Parathyroid adenoma (tissue), 2 donors: Measurements from ENCODE around the gene SUGP2.

Source experiments
- H2AFZ ChIP-seq: fragments of 300-600 bp; sonication (generic); one replicate; pipeline ENCODE4 v1.7.0; 2017; ENCODE audit warnings: antibody characterized with exemption, mild to moderate bottlenecking
- H3K27ac ChIP-seq: fragments of 300-600 bp; sonication (generic); one replicate; pipeline ENCODE4 v1.7.0; 2017
- H3K27me3 ChIP-seq: fragments of 300-600 bp; sonication (generic); one replicate; pipeline ENCODE4 v1.7.0; 2017; ENCODE audit warnings: low read length; ENCODE audit not compliant: control insufficient read depth, insufficient read depth
- H3K36me3 ChIP-seq: fragments of 300-600 bp; sonication (generic); one replicate; pipeline ENCODE4 v1.7.0; 2017; ENCODE audit warnings: low read length; ENCODE audit not compliant: control insufficient read depth, insufficient read depth
- H3K4me1 ChIP-seq: fragments of 300-600 bp; sonication (generic); one replicate; pipeline ENCODE4 v1.7.0; 2017; ENCODE audit warnings: control low read depth
- H3K4me2 ChIP-seq: fragments of 300-600 bp; sonication (generic); one replicate; pipeline ENCODE4 v1.7.0; 2017; ENCODE audit warnings: low read length
- H3K4me3 ChIP-seq: fragments of 300-600 bp; sonication (generic); one replicate; pipeline ENCODE4 v1.7.0; 2017; ENCODE audit warnings: low read depth, low read length
- H3K79me2 ChIP-seq: fragments of 300-600 bp; sonication (generic); one replicate; pipeline ENCODE4 v1.7.0; 2017; ENCODE audit warnings: control low read depth
- H3K9ac ChIP-seq: fragments of 300-600 bp; sonication (generic); one replicate; pipeline ENCODE4 v1.7.0; 2017; ENCODE audit warnings: mild to moderate bottlenecking
- H3K9me3 ChIP-seq: fragments of 300-600 bp; sonication (generic); one replicate; pipeline ENCODE4 v1.7.0; 2017; ENCODE audit warnings: low read length; ENCODE audit not compliant: control insufficient read depth
- TF ChIP-seq, protein P1 (sequence below): fragments of 300-600 bp; sonication (generic); IDR thresholded peaks from one replicate; pipeline ENCODE4 v1.7.0; 2017; ENCODE audit warnings: antibody characterized with exemption, mild to moderate bottlenecking
- donor health status: primary hyperparathyroidism.

The SUGP2 gene

DNA sequence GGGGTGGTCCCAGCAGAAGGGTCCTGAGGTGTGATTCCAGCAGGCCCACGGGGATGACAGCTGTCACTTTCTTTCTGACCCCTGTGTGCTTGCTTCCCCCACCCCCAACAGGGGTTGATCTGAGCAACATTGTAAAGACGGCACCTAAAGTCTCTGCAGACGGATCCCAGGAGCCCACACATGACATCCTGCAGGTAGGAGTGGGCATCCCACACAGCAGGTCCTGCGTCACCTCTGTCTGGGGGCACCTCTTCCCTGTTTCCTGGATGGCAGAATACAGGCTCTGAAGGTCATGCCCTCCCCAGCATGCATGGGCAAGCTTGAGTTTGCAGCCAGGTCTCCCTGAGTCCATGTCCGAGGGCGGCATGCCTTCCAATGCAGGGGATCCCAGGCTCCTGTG, 10.6 kb upstream of the SUGP2 start:
- Histone ChIP-seq H3K36me3 (no peaks in the 10 kb centered on the region), H3K27me3 (no peaks in the 10 kb centered on the region), H3K79me2 (peaks cover 19% of the 10 kb centered on the region), H3K27ac (no peak overlapping the region), H3K9me3 (no peaks in the 10 kb centered on the region), H2AFZ (no peak overlapping the region), H3K4me3 (no peak overlapping the region), H3K4me2 (no peak overlapping the region), H3K9ac (no peak overlapping the region), H3K4me1 (no peaks in the 10 kb centered on the region)
- TF ChIP-seq, protein P1, sequence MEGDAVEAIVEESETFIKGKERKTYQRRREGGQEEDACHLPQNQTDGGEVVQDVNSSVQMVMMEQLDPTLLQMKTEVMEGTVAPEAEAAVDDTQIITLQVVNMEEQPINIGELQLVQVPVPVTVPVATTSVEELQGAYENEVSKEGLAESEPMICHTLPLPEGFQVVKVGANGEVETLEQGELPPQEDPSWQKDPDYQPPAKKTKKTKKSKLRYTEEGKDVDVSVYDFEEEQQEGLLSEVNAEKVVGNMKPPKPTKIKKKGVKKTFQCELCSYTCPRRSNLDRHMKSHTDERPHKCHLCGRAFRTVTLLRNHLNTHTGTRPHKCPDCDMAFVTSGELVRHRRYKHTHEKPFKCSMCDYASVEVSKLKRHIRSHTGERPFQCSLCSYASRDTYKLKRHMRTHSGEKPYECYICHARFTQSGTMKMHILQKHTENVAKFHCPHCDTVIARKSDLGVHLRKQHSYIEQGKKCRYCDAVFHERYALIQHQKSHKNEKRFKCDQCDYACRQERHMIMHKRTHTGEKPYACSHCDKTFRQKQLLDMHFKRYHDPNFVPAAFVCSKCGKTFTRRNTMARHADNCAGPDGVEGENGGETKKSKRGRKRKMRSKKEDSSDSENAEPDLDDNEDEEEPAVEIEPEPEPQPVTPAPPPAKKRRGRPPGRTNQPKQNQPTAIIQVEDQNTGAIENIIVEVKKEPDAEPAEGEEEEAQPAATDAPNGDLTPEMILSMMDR, result no peak

DNA sequence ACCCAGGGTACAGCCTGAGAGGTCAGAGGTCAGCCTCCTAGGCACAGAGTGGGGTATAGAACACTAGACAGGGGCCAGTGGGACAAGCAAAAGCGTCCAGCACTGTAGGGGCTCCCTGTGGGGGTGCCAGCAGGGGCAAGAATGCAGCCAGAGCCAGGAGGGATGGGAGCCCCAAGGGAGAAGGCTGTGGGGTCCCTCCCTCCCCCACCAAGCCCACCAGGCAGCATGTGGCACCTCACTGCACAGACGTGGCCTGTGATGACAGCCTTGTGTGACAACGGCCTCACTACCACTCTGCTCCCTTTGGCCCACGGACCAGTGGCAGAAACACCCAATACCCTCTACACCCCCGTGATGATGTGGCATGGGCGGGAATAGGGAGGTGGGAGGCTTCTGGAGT, 10.2 kb upstream of the SUGP2 start:
- Histone ChIP-seq H3K9me3 (no peaks in the 10 kb centered on the region), H3K27ac (no peak overlapping the region), H2AFZ (no peak overlapping the region), H3K9ac (no peak overlapping the region), H3K4me1 (no peaks in the 10 kb centered on the region), H3K36me3 (no peaks in the 10 kb centered on the region), H3K79me2 (peaks cover 19% of the 10 kb centered on the region), H3K4me3 (no peak overlapping the region), H3K27me3 (no peaks in the 10 kb centered on the region), H3K4me2 (no peak overlapping the region)
- TF ChIP-seq, protein P1, result no peak

GRCh38 chr19:19042732-19043280, 9.5 kb upstream of the SUGP2 start:
- Histone ChIP-seq H2AFZ (no peak overlapping the region), H3K9ac (no peak overlapping the region), H3K27me3 (no peaks in the 10 kb centered on the region), H3K4me1 (no peaks in the 10 kb centered on the region), H3K27ac (no peak overlapping the region), H3K9me3 (no peaks in the 10 kb centered on the region), H3K79me2 (peaks cover 25% of the 10 kb centered on the region), H3K4me3 (no peak overlapping the region), H3K36me3 (no peaks in the 10 kb centered on the region), H3K4me2 (no peak overlapping the region)
- TF ChIP-seq, protein P1, result no peak

DNA sequence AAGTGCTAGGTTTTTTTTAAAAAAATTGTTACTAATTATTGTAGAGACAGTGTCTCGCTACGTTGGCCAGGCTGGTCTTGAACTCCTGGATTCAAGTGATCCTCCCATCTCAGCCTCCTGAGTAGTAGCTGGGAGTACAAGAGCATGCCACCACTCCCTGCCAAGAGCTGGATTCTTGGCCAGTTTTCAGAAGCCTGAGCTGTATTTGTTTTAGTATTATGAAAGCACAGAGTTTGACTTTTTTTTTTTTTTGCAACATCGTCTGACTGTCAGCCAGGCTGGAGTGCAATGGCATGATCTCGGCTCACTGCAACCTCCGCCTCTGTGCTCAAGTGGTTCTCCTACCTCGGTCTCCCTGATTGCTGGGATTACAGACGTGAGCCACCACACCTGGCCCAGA, 7.1 kb upstream of the SUGP2 start:
- no peaks in the 10 kb centered on the region for H3K9me3 ChIP-seq
- no peaks in the 10 kb centered on the region for H3K4me1 ChIP-seq
- no peak overlapping the region for H3K9ac ChIP-seq
- H3K4me3 ChIP-seq, result no peak overlapping the region
- H2AFZ ChIP-seq, result no peak overlapping the region
- peaks cover 31% of the 10 kb centered on the region for H3K79me2 ChIP-seq
- H3K36me3 ChIP-seq, result no peaks in the 10 kb centered on the region
- TF ChIP-seq, protein P1, result no peak
- no peak overlapping the region for H3K27ac ChIP-seq
- H3K4me2 ChIP-seq, result no peak overlapping the region
- H3K27me3 ChIP-seq, result no peaks in the 10 kb centered on the region

- Histone ChIP-seq H3K79me2 (peaks cover 34% of the 10 kb centered on the region), H3K36me3 (no peaks in the 10 kb centered on the region), H3K9ac (no peak overlapping the region), H3K4me1 (no peaks in the 10 kb centered on the region), H3K27me3 (no peaks in the 10 kb centered on the region), H3K27ac (no peak overlapping the region), H3K4me2 (no peak overlapping the region), H3K4me3 (no peak overlapping the region), H3K9me3 (no peaks in the 10 kb centered on the region), H2AFZ (no peak overlapping the region)
- TF ChIP-seq, protein P1, result no peak
Measured at GRCh38 chr19:19039901-19040300, 6.6 kb upstream of the SUGP2 start.
